ENCODE data around the gene GIPC2. TPM values are rescaled to one million over a fixed set of nuclear protein-coding genes. Genes with fewer than 3 reads are reported as not detected.
"Not testable (repeated sequence)": the region's sequence is repeated elsewhere in the genome, so short reads cannot be mapped to it uniquely, and the experiment has no call there.

The GIPC2 gene
- total RNA-seq, 5 donors from 2014 or later (not counting 1 experiment from before 2014, with no cell fraction given) = 0.09 to 0.19 (median 0.16) TPM

- ATAC-seq (replicated peaks in 1 of 4) (no peak), DNase-seq (no peak)
- H3K27me3 ChIP-seq (replicated peaks in 1 of 2; ENCODE audit: control insufficient read depth in 2 of 2, extremely low read depth in 1 of 2, insufficient read depth in 2 of 2, low read length in 1 of 2) = no peaks in the 10 kb centered on the region
- Mint-ChIP-seq H3K27me3 (no peaks in the 10 kb centered on the region), H3K4me3 (no peak overlapping the region), H3K36me3 (peaks cover 8% of the 10 kb centered on the region), H3K4me1 (peaks cover 39 to 55% (median 48%) of the 10 kb centered on the region in 3 donors), H3K9me3 (no peaks in the 10 kb centered on the region), H3K27ac (no peak overlapping the region)
- ChIA-PET POLR2A (no interaction called here), CTCF (no interaction called here)
- H3K27ac ChIP-seq (ENCODE audit: low read length) = no peak overlapping the region
- no peaks in the 10 kb centered on the region for H3K9me3 ChIP-seq
- no CpG with 5 or more reads among the region's 3 CpGs for WGBS (ENCODE audit: insufficient coverage)
- H3K36me3 ChIP-seq (ENCODE audit: control insufficient read depth in 2 of 2, extremely low read depth in 1 of 2, insufficient read depth in 1 of 2, low read length in 1 of 2) = no peaks in the 10 kb centered on the region
- no peak overlapping the region for H3K4me3 ChIP-seq (ENCODE audit: control insufficient read depth in 1 of 2, extremely low read depth in 1 of 2, low read length in 1 of 2)
- H3K4me1 ChIP-seq (ENCODE audit: control insufficient read depth in 1 of 2, extremely low read depth in 1 of 2, insufficient read depth in 2 of 2, low read length in 2 of 2) = peaks cover 4 to 10% of the 10 kb centered on the region in 2 experiments
These were observed 36.5 kb upstream of the GIPC2 start for GRCh38 chr1:78009276-78009675.

- Histone ChIP-seq H3K4me3 (ENCODE audit: control insufficient read depth in 1 of 2, extremely low read depth in 1 of 2, low read length in 1 of 2) (no peak overlapping the region), H3K4me1 (ENCODE audit: control insufficient read depth in 1 of 2, extremely low read depth in 1 of 2, insufficient read depth in 2 of 2, low read length in 2 of 2) (peaks cover 4 to 10% of the 10 kb centered on the region in 2 experiments), H3K9me3 (no peaks in the 10 kb centered on the region), H3K36me3 (ENCODE audit: control insufficient read depth in 2 of 2, extremely low read depth in 1 of 2, insufficient read depth in 1 of 2, low read length in 1 of 2) (no peaks in the 10 kb centered on the region), H3K27ac (ENCODE audit: low read length) (no peak overlapping the region), H3K27me3 (replicated peaks in 1 of 2; ENCODE audit: control insufficient read depth in 2 of 2, extremely low read depth in 1 of 2, insufficient read depth in 2 of 2, low read length in 1 of 2) (no peaks in the 10 kb centered on the region)
- H3K4me3 Mint-ChIP-seq = no peak overlapping the region
- H3K9me3 Mint-ChIP-seq = no peaks in the 10 kb centered on the region
- WGBS (ENCODE audit: insufficient coverage) = no CpG with 5 or more reads among the region's 3 CpGs
- ChIA-PET CTCF (interaction anchor here in 1 of 2 donors (0.6 kb wide), 1 partner anchor 830 kb away, joined by 7 read pairs; no protein-coding TSS in a partner anchor), POLR2A (interaction anchor here in 1 of 2 donors (0.6 kb wide), 1 partner anchor 30 kb away, joined by 3 read pairs; no protein-coding TSS in a partner anchor)
- peaks cover 11% of the 10 kb centered on the region for H3K36me3 Mint-ChIP-seq
- H3K4me1 Mint-ChIP-seq = peaks cover 38 to 50% (median 46%) of the 10 kb centered on the region in 3 donors
- no peaks in the 10 kb centered on the region for H3K27me3 Mint-ChIP-seq
- DNase-seq = no peak
- no peak for ATAC-seq (replicated peaks in 1 of 4)
- no peak overlapping the region for H3K27ac Mint-ChIP-seq
These were observed 35.9 kb upstream of the GIPC2 start for GRCh38 chr1:78009836-78010235.

GRCh38 chr1:78011050-78011449 lies 34.7 kb upstream of the GIPC2 start:
- Histone ChIP-seq H3K9me3 (no peaks in the 10 kb centered on the region), H3K4me1 (ENCODE audit: control insufficient read depth in 1 of 2, extremely low read depth in 1 of 2, insufficient read depth in 2 of 2, low read length in 2 of 2) (peaks cover 4 to 6% of the 10 kb centered on the region in 2 experiments), H3K36me3 (ENCODE audit: control insufficient read depth in 2 of 2, extremely low read depth in 1 of 2, insufficient read depth in 1 of 2, low read length in 1 of 2) (no peaks in the 10 kb centered on the region), H3K27me3 (replicated peaks in 1 of 2; ENCODE audit: control insufficient read depth in 2 of 2, extremely low read depth in 1 of 2, insufficient read depth in 2 of 2, low read length in 1 of 2) (no peaks in the 10 kb centered on the region), H3K4me3 (ENCODE audit: control insufficient read depth in 1 of 2, extremely low read depth in 1 of 2, low read length in 1 of 2) (no peak overlapping the region), H3K27ac (ENCODE audit: low read length) (no peak overlapping the region)
- H3K9me3 Mint-ChIP-seq = no peaks in the 10 kb centered on the region
- peaks cover 19% of the 10 kb centered on the region for H3K36me3 Mint-ChIP-seq
- no peaks in the 10 kb centered on the region for H3K27me3 Mint-ChIP-seq
- H3K4me3 Mint-ChIP-seq = no peak overlapping the region
- CTCF ChIA-PET = interaction anchor here in 1 of 2 donors (0.7 kb wide), 2 partner anchors 9 to 928 kb away, joined by 3 read pairs; no protein-coding TSS in a partner anchor
- no CpG with 5 or more reads among the region's 2 CpGs for WGBS (ENCODE audit: insufficient coverage)
- ATAC-seq (replicated peaks in 1 of 4) (no peak), DNase-seq (no peak)
- POLR2A ChIA-PET = no interaction called here
- H3K27ac Mint-ChIP-seq = no peak overlapping the region
- H3K4me1 Mint-ChIP-seq = peaks cover 35 to 43% (median 41%) of the 10 kb centered on the region in 3 donors

- Histone ChIP-seq H3K36me3 (ENCODE audit: control insufficient read depth in 2 of 2, extremely low read depth in 1 of 2, insufficient read depth in 1 of 2, low read length in 1 of 2) (no peaks in the 10 kb centered on the region), H3K4me1 (ENCODE audit: control insufficient read depth in 1 of 2, extremely low read depth in 1 of 2, insufficient read depth in 2 of 2, low read length in 2 of 2) (no peaks in the 10 kb centered on the region), H3K4me3 (ENCODE audit: control insufficient read depth in 1 of 2, extremely low read depth in 1 of 2, low read length in 1 of 2) (no peak overlapping the region), H3K27ac (ENCODE audit: low read length) (no peak overlapping the region), H3K9me3 (no peaks in the 10 kb centered on the region), H3K27me3 (replicated peaks in 1 of 2; ENCODE audit: control insufficient read depth in 2 of 2, extremely low read depth in 1 of 2, insufficient read depth in 2 of 2, low read length in 1 of 2) (no peaks in the 10 kb centered on the region)
- Mint-ChIP-seq H3K9me3 (no peaks in the 10 kb centered on the region), H3K4me3 (no peak overlapping the region), H3K27me3 (no peaks in the 10 kb centered on the region), H3K27ac (no peak overlapping the region), H3K4me1 (peaks cover 6 to 10% (median 10%) of the 10 kb centered on the region in 3 donors), H3K36me3 (peaks cover 32% of the 10 kb centered on the region)
- ChIA-PET CTCF (interaction anchor here in 1 of 2 donors (1.4 kb wide), 1 partner anchor 10 kb away, joined by 9 read pairs; the partner anchor contains the start of gene DNAJB4), POLR2A (interaction anchor here (0.7 to 2.9 kb wide), 2 partner anchors 10 to 11 kb away, joined by 3 to 10 read pairs; partner anchors contain the start of gene DNAJB4 (in 1 of the 2))
- no peak for DNase-seq
- ATAC-seq (replicated peaks in 1 of 4) = no peak
These were observed 30.6 kb upstream of the GIPC2 start for GRCh38 chr1:78015148-78015547.

- ChIA-PET POLR2A (interaction anchor here (0.5 to 1.9 kb wide), 4 partner anchors 14 to 837 kb away, joined by 3 to 5 read pairs (median 4); partner anchors contain the start of gene DNAJB4 (in 1 of the 2)), CTCF (interaction anchor here in 1 of 2 donors (0.6 to 0.7 kb wide), 2 partner anchors 11 to 128 kb away, joined by 3 to 9 read pairs; no protein-coding TSS in a partner anchor)
- no peak for ATAC-seq (replicated peaks in 1 of 4)
- no peak overlapping the region for H3K4me3 Mint-ChIP-seq
- Histone ChIP-seq H3K9me3 (no peaks in the 10 kb centered on the region), H3K27me3 (replicated peaks in 1 of 2; ENCODE audit: control insufficient read depth in 2 of 2, extremely low read depth in 1 of 2, insufficient read depth in 2 of 2, low read length in 1 of 2) (no peaks in the 10 kb centered on the region), H3K36me3 (ENCODE audit: control insufficient read depth in 2 of 2, extremely low read depth in 1 of 2, insufficient read depth in 1 of 2, low read length in 1 of 2) (no peaks in the 10 kb centered on the region), H3K4me3 (ENCODE audit: control insufficient read depth in 1 of 2, extremely low read depth in 1 of 2, low read length in 1 of 2) (no peak overlapping the region), H3K27ac (ENCODE audit: low read length) (no peak overlapping the region), H3K4me1 (ENCODE audit: control insufficient read depth in 1 of 2, extremely low read depth in 1 of 2, insufficient read depth in 2 of 2, low read length in 2 of 2) (no peaks in the 10 kb centered on the region)
- H3K27me3 Mint-ChIP-seq = no peaks in the 10 kb centered on the region
- no peak for DNase-seq
- WGBS (ENCODE audit: insufficient coverage) = no CpG with 5 or more reads among the region's 1 CpG
- H3K27ac Mint-ChIP-seq = no peak overlapping the region
- no peaks in the 10 kb centered on the region for H3K4me1 Mint-ChIP-seq
- peaks cover 26% of the 10 kb centered on the region for H3K36me3 Mint-ChIP-seq
- H3K9me3 Mint-ChIP-seq = no peaks in the 10 kb centered on the region
These were observed 26.7 kb upstream of the GIPC2 start for GRCh38 chr1:78019024-78019423.

GRCh38 chr1:78021134-78021533 lies 24.6 kb upstream of the GIPC2 start:
- H3K4me1 Mint-ChIP-seq; ATAC-seq (replicated peaks in 1 of 4); H3K36me3 ChIP-seq (ENCODE audit: control insufficient read depth in 2 of 2, extremely low read depth in 1 of 2, insufficient read depth in 1 of 2, low read length in 1 of 2); H3K27ac ChIP-seq (ENCODE audit: low read length); H3K4me3 ChIP-seq (ENCODE audit: control insufficient read depth in 1 of 2, extremely low read depth in 1 of 2, low read length in 1 of 2); H3K9me3 ChIP-seq; H3K9me3 Mint-ChIP-seq; H3K27me3 ChIP-seq (replicated peaks in 1 of 2; ENCODE audit: control insufficient read depth in 2 of 2, extremely low read depth in 1 of 2, insufficient read depth in 2 of 2, low read length in 1 of 2); H3K4me3 Mint-ChIP-seq; H3K4me1 ChIP-seq (ENCODE audit: control insufficient read depth in 1 of 2, extremely low read depth in 1 of 2, insufficient read depth in 2 of 2, low read length in 2 of 2); CTCF ChIA-PET; POLR2A ChIA-PET; H3K27me3 Mint-ChIP-seq; H3K27ac Mint-ChIP-seq; DNase-seq: not testable (repeated sequence)
- H3K36me3 Mint-ChIP-seq = peaks cover 12% of the 10 kb centered on the region
- WGBS (ENCODE audit: insufficient coverage) = no CpG with 5 or more reads among the region's 4 CpGs
